ENCODE data around the gene FAM13A. TPM values are rescaled to one million over a fixed set of nuclear protein-coding genes. Genes with fewer than 3 reads are reported as not detected.

The FAM13A gene
- total and polyA plus RNA-seq, 2 of the 8 experiments (the other 6 are each of a cell fraction or from before 2014, with no cell fraction given) = 7.1 to 16.5 TPM

GRCh38 chr4:88998891-88999290, 58.1 kb downstream of the FAM13A start (continued):
- TF ChIP-seq MAFK (IDR thresholded peaks at IDR 0.05; ENCODE audit: low read depth, low read length) (no peak), EGR1 (IDR thresholded peaks at IDR 0.05; ENCODE audit: borderline replicate concordance, low read depth, low read length) (no peak), ATF2 (IDR thresholded peaks at IDR 0.05; ENCODE audit: low read length) (no peak), JUND (IDR thresholded peaks at IDR 0.05; ENCODE audit: low read length) (no peak)

Measured in H1 (cell line).